ENCODE data around the gene S1PR3. TPM values are rescaled to one million over a fixed set of nuclear protein-coding genes. Genes with fewer than 3 reads are reported as not detected.

S1PR3 gene
- total RNA-seq, 1 experiment from 2014 or later, result 42.9 TPM

GRCh38 chr9:89047667-89048066, 56.4 kb downstream of the S1PR3 start:
- Histone ChIP-seq H3K27me3 (replicated peaks; ENCODE audit: insufficient read depth, low read depth, low read length, poor library complexity) (no peaks in the 10 kb centered on the region), H3K9me3 (ENCODE audit: low read depth, low read length, poor library complexity, severe bottlenecking) (no peaks in the 10 kb centered on the region), H3K36me3 (ENCODE audit: insufficient read depth, low read length, poor library complexity, severe bottlenecking) (no peaks in the 10 kb centered on the region), H3K4me1 (ENCODE audit: insufficient read depth, low read length, poor library complexity, severe bottlenecking) (no peaks in the 10 kb centered on the region), H3K4me3 (ENCODE audit: low read depth, low read length, poor library complexity, severe bottlenecking) (no peak overlapping the region), H3K27ac (ENCODE audit: low read depth, low read length, poor library complexity, severe bottlenecking) (no peak overlapping the region)
- ChIA-PET CTCF (no interaction called here), POLR2A (ENCODE audit: low non-redundant PET) (interaction anchor here (0.6 kb wide), 1 partner anchor 11 kb away, joined by 6 read pairs; no protein-coding TSS in a partner anchor)
- no peak for TF ChIP-seq EZH2 (IDR thresholded peaks at IDR 0.05; ENCODE audit: borderline replicate concordance, low read depth, low read length, poor library complexity, severe bottlenecking)
- TF ChIP-seq, protein P1, sequence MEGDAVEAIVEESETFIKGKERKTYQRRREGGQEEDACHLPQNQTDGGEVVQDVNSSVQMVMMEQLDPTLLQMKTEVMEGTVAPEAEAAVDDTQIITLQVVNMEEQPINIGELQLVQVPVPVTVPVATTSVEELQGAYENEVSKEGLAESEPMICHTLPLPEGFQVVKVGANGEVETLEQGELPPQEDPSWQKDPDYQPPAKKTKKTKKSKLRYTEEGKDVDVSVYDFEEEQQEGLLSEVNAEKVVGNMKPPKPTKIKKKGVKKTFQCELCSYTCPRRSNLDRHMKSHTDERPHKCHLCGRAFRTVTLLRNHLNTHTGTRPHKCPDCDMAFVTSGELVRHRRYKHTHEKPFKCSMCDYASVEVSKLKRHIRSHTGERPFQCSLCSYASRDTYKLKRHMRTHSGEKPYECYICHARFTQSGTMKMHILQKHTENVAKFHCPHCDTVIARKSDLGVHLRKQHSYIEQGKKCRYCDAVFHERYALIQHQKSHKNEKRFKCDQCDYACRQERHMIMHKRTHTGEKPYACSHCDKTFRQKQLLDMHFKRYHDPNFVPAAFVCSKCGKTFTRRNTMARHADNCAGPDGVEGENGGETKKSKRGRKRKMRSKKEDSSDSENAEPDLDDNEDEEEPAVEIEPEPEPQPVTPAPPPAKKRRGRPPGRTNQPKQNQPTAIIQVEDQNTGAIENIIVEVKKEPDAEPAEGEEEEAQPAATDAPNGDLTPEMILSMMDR (conservative IDR thresholded peaks at IDR 0.05; ENCODE audit: low read depth, low read length), result no peak
- no TSS peak for BruUV-seq (replicated peaks)
- DNase-seq (ENCODE audit: low spot score), result no peak
- intact Hi-C loops (cut with micrococcal nuclease; ENCODE audit: unreplicated experiment), result no loop called here

DNA sequence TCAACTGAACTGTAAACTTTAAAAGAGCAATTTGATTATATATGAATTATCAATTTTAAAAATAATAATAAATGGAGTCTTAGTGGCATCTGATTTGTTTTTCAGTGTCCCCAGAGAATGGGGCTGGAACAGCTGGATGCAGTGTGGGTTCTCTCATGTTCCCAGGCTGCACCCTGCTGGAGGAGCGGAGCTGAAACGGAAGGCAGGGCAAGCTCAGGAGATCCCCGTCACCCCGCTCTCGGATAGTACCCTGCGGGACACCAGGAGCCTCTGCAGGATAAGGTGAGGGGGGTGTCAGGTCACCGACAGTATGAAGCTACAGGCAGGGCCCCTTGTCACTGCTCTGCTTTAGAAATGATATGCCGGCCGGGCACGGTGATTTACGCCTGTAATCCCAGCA, 57.3 kb downstream of the S1PR3 start:
- no TSS peak for BruUV-seq (replicated peaks)
- POLR2A ChIA-PET (ENCODE audit: low non-redundant PET), result no interaction called here
- no peaks in the 10 kb centered on the region for H3K27me3 ChIP-seq (replicated peaks; ENCODE audit: insufficient read depth, low read depth, low read length, poor library complexity)
- intact Hi-C loops (cut with micrococcal nuclease; ENCODE audit: unreplicated experiment), result no loop called here
- no peak overlapping the region for H3K4me3 ChIP-seq (ENCODE audit: low read depth, low read length, poor library complexity, severe bottlenecking)
- TF ChIP-seq, protein P1 (conservative IDR thresholded peaks at IDR 0.05; ENCODE audit: low read depth, low read length), result no peak
- no peak for TF ChIP-seq EZH2 (IDR thresholded peaks at IDR 0.05; ENCODE audit: borderline replicate concordance, low read depth, low read length, poor library complexity, severe bottlenecking)
- H3K27ac ChIP-seq (ENCODE audit: low read depth, low read length, poor library complexity, severe bottlenecking), result no peak overlapping the region
- no peaks in the 10 kb centered on the region for H3K9me3 ChIP-seq (ENCODE audit: low read depth, low read length, poor library complexity, severe bottlenecking)
- no peaks in the 10 kb centered on the region for H3K36me3 ChIP-seq (ENCODE audit: insufficient read depth, low read length, poor library complexity, severe bottlenecking)
- H3K4me1 ChIP-seq (ENCODE audit: insufficient read depth, low read length, poor library complexity, severe bottlenecking), result no peaks in the 10 kb centered on the region
- CTCF ChIA-PET, result no interaction called here
- DNase-seq (ENCODE audit: low spot score), result peak; percentile 15

DNA sequence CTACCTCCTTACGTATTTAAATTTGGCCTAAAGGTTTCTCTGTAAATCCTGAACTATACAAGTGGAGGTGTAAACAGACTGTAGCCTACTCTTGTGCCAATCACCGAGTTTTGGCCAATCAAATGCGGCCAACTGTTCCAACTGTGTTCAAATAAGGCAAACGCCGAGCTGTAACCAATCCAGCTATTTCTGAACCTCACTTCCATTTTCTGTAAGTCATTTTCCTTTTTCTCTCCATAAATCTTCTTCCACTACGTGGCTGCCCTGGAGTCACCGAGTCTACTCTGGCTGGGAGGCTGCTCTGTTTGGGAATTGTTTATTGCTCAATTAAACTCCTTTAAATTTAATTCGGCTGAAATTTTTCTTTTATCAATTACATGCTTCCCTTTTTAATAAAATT, 58.4 kb downstream of the S1PR3 start:
- intact Hi-C loops (cut with micrococcal nuclease; ENCODE audit: unreplicated experiment), result no loop called here
- DNase-seq (ENCODE audit: low spot score), result no peak
- H3K9me3 ChIP-seq (ENCODE audit: low read depth, low read length, poor library complexity, severe bottlenecking), result no peaks in the 10 kb centered on the region
- no peaks in the 10 kb centered on the region for H3K4me1 ChIP-seq (ENCODE audit: insufficient read depth, low read length, poor library complexity, severe bottlenecking)
- POLR2A ChIA-PET (ENCODE audit: low non-redundant PET), result no interaction called here
- H3K27ac ChIP-seq (ENCODE audit: low read depth, low read length, poor library complexity, severe bottlenecking), result no peak overlapping the region
- CTCF ChIA-PET, result no interaction called here
- H3K36me3 ChIP-seq (ENCODE audit: insufficient read depth, low read length, poor library complexity, severe bottlenecking), result no peaks in the 10 kb centered on the region
- no peak for TF ChIP-seq EZH2 (IDR thresholded peaks at IDR 0.05; ENCODE audit: borderline replicate concordance, low read depth, low read length, poor library complexity, severe bottlenecking)
- TF ChIP-seq, protein P1 (conservative IDR thresholded peaks at IDR 0.05; ENCODE audit: low read depth, low read length), result no peak
- no peak overlapping the region for H3K4me3 ChIP-seq (ENCODE audit: low read depth, low read length, poor library complexity, severe bottlenecking)
- no peaks in the 10 kb centered on the region for H3K27me3 ChIP-seq (replicated peaks; ENCODE audit: insufficient read depth, low read depth, low read length, poor library complexity)
- no TSS peak for BruUV-seq (replicated peaks)
